ENCODE measurements around the gene PSMC3. TPM values are rescaled to one million over a fixed set of nuclear protein-coding genes. Genes with fewer than 3 reads are reported as not detected.
A peak's percentile ranks its signal among the peaks of the same experiment; 100 is the strongest.

The PSMC3 gene
- total RNA-seq, 1 donor from 2014 or later, result 126 TPM

DNA sequence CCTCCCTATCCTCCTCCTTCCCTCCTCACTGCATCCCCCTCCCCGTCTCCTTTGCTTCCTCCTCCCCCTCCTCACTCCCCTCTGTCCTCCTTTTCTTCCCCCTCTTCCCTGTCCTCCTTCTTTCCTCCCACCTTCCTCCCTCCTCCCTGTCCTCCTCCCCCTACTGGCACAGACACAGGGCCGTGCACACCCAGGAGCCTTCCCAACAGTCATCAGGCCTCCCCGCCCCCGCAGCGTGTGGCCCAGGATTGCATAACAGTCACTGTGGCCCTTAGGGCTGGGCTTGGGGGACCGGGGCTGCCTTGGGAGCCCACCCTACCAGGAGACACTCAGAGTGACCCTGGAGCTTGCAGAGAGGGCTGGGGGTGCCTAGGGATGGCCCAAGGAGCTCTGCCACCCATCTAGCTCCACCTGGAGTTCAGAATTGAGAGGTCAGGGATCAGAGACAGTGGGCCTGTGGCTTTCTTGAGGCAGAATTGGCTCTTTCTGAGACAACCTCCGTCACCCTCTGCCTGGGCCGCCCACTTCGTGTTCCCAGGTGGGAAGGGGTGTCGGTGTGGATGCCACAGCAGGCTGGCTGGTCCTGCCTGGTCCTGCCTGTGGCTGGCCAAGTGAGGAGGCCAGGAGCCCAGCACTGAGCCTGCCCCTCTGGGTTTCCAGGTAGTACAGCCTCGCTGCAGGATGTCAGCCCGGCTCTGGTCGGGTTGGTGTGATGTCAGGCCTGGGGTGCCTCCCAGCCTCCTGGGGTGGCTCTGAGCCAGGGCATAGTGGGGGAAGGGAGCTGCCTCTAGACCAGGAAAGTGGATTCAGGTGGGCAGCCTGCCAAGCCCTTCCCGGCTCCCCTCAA is 49.5 kb downstream of the PSMC3 start:
- DNase-seq (ENCODE audit: low read depth in 2 of 2), result no peak

DNA sequence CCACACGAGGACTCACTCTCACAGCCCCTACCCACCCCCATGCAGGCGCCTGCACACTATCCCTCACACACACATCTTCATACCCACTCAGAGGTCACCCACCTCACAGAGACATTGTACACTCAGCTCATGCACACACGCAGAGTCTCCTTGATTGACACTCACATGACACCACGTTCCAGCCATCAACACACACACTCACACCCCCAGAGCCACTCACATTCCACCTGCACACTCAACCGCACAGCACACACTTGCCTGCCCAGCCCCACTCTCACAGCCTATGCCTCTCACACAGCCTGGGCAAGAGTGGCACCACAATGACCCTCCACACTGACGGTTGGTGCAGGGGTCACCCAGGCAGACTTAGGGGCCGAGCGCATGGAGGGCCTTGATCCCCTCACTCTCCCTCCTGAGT is 50.1 kb downstream of the PSMC3 start:
- no peak for DNase-seq (ENCODE audit: low read depth in 2 of 2)

DNA sequence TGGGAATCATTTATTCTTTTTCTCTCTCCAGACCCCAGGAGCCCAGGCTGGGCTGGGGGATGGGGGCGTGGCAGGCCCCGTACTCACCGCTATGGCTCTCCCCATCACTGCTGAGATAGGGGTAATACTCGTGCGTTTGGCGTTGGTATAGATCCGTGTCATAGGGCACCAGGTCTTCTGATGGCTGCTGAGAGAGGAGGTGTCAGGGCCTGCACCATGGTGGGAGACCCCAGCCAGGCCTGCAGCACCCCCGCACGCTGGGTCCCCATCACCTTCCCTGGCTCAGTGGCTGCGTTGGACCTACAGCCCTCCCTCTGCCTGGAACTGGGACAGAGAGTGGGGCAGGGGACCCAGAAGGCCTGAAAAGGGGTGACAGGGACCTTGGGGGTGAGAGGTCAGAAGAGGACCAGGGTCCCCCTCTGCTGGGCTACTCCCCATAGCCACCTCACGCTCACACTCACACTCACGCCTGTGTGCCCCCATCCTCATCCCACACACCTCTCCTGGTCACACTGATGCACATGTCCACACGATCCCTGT is 50.6 kb downstream of the PSMC3 start:
- DNase-seq (ENCODE audit: low read depth in 2 of 2), result no peak

GRCh38 chr11:47375020-47375419 is 51.2 kb downstream of the PSMC3 start:
- DNase-seq (ENCODE audit: low read depth in 2 of 2), result no peak

GRCh38 chr11:47374720-47375019 is 51.6 kb downstream of the PSMC3 start:
- DNase-seq (ENCODE audit: low read depth in 2 of 2), result no peak

DNA sequence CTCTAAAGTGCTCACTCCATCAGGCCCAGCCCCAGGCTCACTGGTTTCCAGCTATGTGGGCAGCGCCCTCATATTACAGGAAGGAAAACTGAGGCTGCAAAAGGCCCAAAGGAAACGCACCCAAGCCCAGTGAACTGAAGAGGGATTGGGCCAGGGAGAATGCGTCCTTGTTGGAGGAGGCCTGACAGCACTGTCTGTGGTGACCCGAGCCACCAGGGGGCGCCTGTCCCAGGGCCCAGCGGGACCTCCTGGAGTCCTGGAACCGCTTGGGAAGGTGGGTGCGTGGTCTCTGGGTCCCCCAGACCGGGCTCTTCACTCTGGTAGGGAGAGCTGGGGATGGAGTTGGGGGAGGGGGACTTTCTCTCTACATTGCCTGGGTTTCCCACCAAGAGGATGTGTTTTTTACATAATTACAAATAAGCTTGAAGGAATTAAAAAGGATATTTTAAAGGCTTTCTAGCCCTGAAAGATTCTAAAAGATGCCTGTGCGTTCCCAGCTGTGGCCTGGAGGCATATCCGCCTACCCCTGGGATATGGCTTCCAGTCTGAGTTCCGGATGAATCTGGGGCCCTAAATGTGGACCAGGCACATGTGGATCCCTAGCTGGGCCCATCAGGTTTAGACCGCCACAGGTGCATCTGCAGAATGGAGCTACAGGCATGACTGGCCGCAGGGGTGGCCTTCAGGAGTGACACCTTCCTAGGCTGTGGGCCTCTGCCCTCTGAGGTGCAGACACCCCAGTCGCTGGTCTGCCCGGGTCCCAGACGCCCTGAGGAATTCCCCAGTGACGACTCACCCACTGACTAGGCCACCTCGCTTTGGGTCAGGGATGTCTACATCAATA is 52.1 kb downstream of the PSMC3 start:
- peak; percentile 78 to 88 for DNase-seq (ENCODE audit: low read depth in 2 of 2)

DNA sequence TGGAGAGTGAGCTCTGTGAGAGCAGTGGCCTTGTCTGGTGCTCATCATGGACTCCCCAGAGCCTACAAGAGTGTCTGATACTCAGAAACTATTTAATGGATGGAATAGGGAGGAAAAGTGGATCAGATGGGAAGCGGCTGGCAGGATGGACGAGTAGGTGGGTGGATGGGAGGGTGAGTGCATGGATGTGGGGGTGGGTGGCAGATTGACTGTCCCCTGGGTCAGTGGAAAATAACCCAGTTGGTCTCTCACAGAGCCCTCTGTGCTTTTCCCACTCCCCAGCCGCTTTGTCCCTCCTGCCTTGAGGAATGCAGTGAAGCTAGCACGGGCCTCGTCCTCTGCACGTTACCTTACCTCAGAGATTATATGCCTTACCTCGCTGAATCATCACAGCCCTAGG is 53.8 kb downstream of the PSMC3 start:
- no peak for DNase-seq (ENCODE audit: low read depth in 2 of 2)

DNA sequence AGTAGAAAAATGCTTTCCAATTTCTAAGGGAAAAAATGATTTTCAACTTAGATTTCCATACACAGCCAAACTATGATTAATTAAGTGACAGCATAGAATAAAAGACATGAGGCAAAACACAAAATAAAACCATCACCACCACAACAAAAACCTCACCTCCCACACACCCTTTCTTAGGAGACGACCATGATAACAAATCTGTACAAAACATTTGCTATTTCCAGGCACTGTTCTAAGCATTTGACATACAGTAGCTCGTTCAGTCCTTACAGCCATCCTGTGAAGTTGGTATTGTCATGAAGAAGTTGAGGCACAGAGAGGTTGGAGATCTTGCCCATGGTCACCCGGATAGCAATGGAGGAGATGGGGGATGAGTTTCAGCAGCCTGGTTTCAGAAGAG is 56.6 kb downstream of the PSMC3 start:
- DNase-seq (ENCODE audit: low read depth in 2 of 2), result no peak

Other genes starting within 250 kb of the PSMC3 start
- 57.5 and 69.8 TPM in 2 replicates for gene ARFGAP2, start 249.6 kb downstream of the PSMC3 start, total RNA-seq
- gene PACSIN3, start 240.0 kb downstream of the PSMC3 start, total RNA-seq, result 12.9 and 17.9 TPM in 2 replicates
- gene DDB2, start 211.5 kb downstream of the PSMC3 start, total RNA-seq, result 23.2 and 53.8 TPM in 2 replicates
- 25.3 and 35.7 TPM in 2 replicates for gene ACP2, start 177.6 kb downstream of the PSMC3 start, total RNA-seq
- gene NR1H3, start 168.4 kb downstream of the PSMC3 start, total RNA-seq, result 22.7 and 29.8 TPM in 2 replicates
- gene MADD, start 156.3 kb downstream of the PSMC3 start, total RNA-seq, result 16.3 and 21.0 TPM in 2 replicates
- not detected in 2 replicates for gene MYBPC3, start 73.7 kb downstream of the PSMC3 start, total RNA-seq
- not detected in 2 replicates for gene SPI1, start 47.9 kb downstream of the PSMC3 start, total RNA-seq
- gene SLC39A13, start 17.8 kb downstream of the PSMC3 start, total RNA-seq, result 33.3 and 51.0 TPM in 2 replicates
- 0.20 TPM in 1 of 2 replicates, not detected in the other for gene RAPSN, start 22.7 kb upstream of the PSMC3 start, total RNA-seq
- gene CELF1, start 126.7 kb upstream of the PSMC3 start, total RNA-seq, result 55.6 and 75.0 TPM in 2 replicates
- 57.1 and 75.2 TPM in 2 replicates for gene PTPMT1, start 139.2 kb upstream of the PSMC3 start, total RNA-seq
- gene KBTBD4, start 152.5 kb upstream of the PSMC3 start, total RNA-seq, result 22.7 and 32.9 TPM in 2 replicates
- 63.2 and 69.4 TPM in 2 replicates for gene NDUFS3, start 152.6 kb upstream of the PSMC3 start, total RNA-seq
- not detected in 2 replicates for gene FAM180B, start 160.2 kb upstream of the PSMC3 start, total RNA-seq
- 0.22 and 0.40 TPM in 2 replicates for gene C1QTNF4, start 168.0 kb upstream of the PSMC3 start, total RNA-seq
- 72.8 and 86.3 TPM in 2 replicates for gene MTCH2, start 216.1 kb upstream of the PSMC3 start, total RNA-seq